HTERT RPE-1 (cell line): ENCODE data around the gene PRSS2.
"Not testable (repeated sequence)": the region's sequence is repeated elsewhere in the genome, so short reads cannot be mapped to it uniquely, and the experiment has no call there.

Source experiments
- in situ Hi-C: fragments of 300-500 bp; cut with MboI; formaldehyde crosslinking; loops from 4 replicates; pipeline ENCODE4 v1.14.3; 2020; ENCODE audit warnings: low sequenced_read_pairs

The PRSS2 gene

DNA sequence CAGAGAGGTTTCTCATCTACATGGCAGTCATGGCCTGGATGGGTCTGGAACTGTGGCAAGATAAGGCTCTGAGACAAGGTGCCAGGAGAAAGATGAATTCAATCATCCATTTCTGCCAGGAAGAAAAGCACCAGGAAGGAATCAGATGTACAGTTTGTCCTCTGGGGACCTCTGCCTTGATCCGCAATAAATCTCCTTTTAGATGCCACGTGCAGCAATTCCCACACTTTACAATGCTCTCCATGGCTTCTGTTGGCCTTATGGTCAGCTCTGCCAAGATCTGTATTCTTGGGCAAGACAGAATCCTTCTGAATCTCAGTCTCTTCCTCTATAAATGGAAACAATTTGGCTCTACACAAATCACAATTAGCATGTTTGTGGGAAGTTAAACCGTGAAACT, 12.5 kb upstream of the PRSS2 start:
- in situ Hi-C loops = not testable (repeated sequence)

DNA sequence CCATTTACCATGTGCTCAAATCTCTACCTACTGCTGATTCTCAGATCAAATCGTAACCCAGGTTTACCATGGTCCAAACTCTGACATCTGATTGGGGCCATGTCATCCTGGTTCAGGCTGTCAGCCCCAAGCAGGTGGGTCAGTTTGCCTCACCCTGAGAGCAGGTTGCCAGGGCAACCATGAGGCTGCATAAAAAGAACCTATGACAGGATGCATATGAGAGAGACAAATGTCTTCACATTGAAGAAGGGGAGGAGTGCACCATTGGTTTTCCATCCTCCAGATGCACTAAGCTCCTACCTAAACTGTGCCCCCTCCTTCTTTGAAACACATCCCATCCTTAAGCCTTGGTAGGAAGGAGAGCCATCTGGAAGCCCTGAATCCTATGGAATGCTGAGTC, 11.3 kb upstream of the PRSS2 start:
- in situ Hi-C loops = no loop called here

DNA sequence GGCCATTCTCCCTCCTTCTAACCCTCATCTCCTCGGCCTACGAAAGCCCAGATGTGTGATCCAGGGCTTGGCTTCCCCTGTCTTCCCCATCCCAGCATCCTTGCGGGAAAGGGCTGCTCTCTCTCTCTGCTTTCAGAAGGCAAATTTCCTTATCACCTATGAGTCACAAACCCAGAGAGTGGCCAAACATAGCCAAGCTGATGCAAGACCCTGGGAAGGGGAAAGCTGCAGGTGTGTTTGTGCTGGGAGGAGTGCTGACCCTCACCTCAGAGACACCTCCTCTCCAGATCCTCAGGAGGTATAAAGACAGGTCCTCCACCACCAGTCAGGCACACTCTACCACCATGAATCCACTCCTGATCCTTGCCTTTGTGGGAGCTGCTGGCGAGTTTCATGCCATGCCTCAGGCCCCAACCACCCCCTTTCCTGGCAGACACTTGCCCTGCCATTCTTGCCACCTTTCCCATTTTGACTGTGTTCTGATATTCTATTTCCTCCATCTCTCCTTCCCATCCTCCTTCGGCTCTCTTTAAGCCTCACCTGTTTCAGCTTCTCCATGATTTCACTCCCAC, 10.6 kb upstream of the PRSS2 start:
- in situ Hi-C loops = no loop called here

GRCh38 chr7:142761606-142762005, 9.2 kb upstream of the PRSS2 start:
- in situ Hi-C loops = not testable (repeated sequence)

- in situ Hi-C loops = no loop called here
These were observed 8.7 kb upstream of the PRSS2 start for GRCh38 chr7:142762104-142762503.

DNA sequence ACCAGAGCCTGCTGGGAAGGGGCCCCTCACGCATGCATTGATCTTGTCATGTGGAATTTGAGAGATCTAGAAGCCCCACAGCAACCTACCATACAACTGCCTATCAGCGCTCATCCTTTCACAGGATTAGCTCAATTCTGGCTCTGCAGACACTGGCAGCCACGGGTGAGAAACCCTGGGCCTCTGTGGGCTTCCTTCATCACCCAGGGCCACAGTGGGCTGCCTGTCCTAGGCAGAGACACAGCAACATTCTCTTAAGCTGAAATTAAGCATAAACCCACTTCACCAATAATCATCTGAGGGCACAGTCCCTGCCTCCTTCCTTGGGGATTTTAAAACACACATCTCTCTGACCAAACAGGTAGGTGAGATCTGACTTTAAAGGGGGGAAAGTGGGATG, 3.3 kb upstream of the PRSS2 start:
- in situ Hi-C loops = no loop called here

- in situ Hi-C loops = no loop called here
These were observed 2.9 kb upstream of the PRSS2 start for GRCh38 chr7:142767861-142768260.

GRCh38 chr7:142768885-142769284, 1.9 kb upstream of the PRSS2 start:
- in situ Hi-C loops = not testable (repeated sequence)

DNA sequence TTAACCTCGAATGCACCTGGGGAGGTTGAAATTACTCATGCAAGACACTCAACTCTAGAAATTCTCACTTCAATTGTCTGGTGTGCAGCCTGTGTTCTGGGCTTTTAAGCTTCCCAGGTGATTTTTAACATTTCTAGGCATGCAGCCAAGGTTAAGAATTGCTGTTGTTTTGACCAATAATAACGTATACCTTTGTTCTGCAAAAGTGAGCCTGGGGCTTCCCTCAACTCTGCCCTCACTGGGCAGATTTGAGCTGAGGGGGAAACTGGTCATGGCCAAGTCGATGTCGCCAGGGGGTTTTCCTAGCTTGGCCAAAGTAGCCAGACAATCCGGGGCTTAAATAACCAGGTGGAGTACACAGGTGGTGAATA, 568 bp downstream of the PRSS2 start:
- in situ Hi-C loops = no loop called here

DNA sequence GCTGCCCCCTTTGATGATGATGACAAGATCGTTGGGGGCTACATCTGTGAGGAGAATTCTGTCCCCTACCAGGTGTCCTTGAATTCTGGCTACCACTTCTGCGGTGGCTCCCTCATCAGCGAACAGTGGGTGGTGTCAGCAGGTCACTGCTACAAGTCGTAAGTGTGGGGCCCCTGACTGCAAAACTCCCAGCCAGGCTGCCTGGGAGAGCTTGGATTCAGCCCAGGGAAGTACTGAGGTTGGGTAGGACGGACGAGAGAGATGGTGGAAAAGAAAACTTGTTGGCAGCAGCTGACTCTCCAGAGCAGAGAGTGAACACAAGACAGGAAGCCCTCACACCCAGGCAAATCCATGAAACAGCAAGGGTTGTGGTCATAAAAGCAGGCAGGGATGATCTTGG, 1.3 kb downstream of the PRSS2 start:
- in situ Hi-C loops = no loop called here

- in situ Hi-C loops = no loop called here
These were observed 1.9 kb downstream of the PRSS2 start for GRCh38 chr7:142772673-142773072.

DNA sequence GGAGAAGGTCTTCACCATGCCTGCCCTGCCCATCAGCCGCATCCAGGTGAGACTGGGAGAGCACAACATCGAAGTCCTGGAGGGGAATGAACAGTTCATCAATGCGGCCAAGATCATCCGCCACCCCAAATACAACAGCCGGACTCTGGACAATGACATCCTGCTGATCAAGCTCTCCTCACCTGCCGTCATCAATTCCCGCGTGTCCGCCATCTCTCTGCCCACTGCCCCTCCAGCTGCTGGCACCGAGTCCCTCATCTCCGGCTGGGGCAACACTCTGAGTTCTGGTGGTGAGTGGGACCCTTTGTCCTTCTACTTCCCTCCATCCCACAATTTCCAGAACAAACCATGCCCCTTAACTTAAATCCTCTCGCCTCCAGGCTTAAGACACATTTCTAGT, 2.5 kb downstream of the PRSS2 start:
- in situ Hi-C loops = no loop called here

DNA sequence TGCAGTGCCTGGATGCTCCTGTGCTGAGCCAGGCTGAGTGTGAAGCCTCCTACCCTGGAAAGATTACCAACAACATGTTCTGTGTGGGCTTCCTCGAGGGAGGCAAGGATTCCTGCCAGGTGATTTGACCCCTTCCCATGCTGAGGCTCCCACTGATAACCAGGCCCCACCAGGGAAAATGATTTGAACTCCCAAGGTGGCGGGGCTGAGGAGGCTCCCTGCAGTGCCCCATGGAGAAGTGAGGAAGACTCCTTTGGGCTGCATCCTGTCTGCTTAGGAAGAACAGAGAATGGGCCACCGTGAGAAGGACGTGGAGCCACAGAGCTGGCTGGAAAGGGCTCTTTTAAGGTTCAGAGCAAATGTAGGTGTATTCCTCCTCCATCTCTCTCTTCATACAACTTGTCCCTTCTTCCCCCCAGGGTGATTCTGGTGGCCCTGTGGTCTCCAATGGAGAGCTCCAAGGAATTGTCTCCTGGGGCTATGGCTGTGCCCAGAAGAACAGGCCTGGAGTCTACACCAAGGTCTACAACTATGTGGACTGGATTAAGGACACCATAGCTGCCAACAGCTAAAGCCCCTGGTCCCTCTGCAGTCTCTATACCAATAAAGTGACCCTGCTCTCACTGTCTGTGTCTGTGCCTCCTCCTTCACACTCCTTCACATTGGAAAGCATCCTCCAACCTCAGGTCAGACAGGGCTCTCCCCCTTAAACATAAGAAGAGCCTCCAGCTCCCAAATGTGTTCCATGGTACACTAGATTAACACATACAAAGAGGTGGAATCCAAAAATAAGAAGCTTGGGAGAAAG, 3.4 kb downstream of the PRSS2 start:
- in situ Hi-C loops = no loop called here

DNA sequence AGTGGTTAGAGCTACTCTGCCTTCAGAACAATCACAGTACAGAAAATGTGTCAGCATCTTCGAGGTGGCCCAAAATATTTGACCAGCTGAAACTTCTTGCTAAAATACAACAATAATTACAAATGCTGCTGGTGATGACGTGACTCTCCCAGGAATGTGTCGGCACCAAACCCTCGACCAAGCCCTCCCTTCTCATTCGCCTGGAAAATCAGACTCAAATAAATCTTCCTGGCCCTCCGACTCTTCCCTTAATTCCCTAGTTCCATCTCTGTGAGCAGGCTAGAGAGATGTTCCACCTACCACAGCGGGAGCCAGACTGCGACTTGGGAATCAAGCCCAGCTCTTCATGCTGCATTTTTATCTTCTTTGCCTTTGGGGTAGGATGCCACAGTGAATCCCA, 4.1 kb downstream of the PRSS2 start:
- in situ Hi-C loops = no loop called here

GRCh38 chr7:142775351-142776115, 4.8 kb downstream of the PRSS2 start:
- in situ Hi-C loops = not testable (repeated sequence)

DNA sequence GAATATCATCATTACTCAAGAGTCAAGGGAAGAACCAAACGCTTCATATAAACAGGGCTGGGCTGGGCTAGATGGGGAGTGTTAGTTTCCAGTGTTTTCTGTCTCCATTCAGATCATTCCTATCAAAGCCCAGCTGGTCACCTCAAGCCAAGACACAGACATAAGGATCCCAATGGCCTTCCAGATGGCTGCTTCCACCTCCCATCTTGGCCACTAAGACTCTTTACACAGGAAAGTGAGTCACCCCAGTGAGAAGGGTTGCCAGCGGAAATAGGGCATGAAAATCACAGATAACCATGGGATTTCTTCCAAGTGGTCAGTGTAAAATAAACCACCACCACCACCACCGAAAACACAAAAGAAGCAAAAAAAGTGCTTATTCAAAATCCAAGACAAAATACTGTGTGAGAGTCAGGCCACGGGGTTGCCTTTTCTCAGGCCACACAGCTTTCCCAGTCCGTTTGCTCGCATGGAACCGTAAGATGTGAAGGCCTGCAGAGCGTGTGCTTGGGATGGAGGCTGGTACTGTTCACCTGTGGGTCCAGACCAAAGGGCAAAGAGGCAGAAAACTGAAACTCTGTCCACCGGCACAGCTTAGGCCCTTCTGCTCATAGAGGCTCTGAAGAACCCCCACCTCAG, 5.6 kb downstream of the PRSS2 start:
- in situ Hi-C loops = no loop called here

DNA sequence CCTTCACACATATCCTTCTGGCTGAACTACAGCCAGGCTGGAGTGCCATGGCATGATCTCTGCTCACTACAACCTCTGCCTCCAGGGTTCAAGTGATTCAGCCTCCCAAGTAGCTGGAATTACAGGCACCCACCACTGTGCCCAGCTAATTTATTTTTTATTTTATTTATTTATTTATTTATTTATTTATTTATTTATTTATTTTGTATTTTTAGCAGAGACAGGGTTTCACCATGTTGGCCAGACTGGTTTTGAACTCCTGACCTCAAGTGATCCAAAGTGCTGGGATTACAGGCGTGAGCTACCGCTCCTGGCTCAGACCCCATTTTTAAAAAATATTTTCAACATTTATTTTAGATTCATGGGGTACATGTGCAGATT, 6.1 kb downstream of the PRSS2 start:
- in situ Hi-C loops = not testable (repeated sequence)

- in situ Hi-C loops = no loop called here
These were observed 6.5 kb downstream of the PRSS2 start for GRCh38 chr7:142777318-142777717.

- in situ Hi-C loops = no loop called here
These were observed 12.4 kb downstream of the PRSS2 start for GRCh38 chr7:142782922-142783900.

DNA sequence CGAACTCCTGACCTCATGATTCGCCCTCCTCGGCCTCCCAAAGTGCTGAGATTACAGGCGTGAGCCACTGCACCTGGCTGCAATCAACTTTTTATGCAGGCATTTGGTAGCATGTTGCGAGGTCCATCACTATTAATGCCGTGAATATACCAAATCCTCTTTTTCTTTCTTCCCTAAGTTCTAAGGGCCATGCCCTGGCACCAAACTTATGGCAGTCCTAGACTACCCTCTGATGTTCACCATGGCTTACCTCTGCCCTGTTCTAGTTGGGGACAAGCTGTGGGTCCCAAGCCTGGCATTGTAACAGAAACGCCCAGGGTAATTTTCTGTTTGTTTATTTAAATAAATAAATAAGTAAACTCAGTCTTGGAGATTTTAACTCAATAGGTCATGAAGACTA, 13.3 kb downstream of the PRSS2 start:
- in situ Hi-C loops = no loop called here
